GM18951 (cell line): ENCODE results near the gene FGFR1OP2.
"Not testable (repeated sequence)": the region's sequence is repeated elsewhere in the genome, so short reads cannot be mapped to it uniquely, and the experiment has no call there.

Source experiments
- POLR2A ChIP-seq: IDR thresholded peaks from 4 replicates; pipeline ENCODE4 v1.6.1; 2011; ENCODE audit warnings: mild to moderate bottlenecking; ENCODE audit not compliant: insufficient read length, insufficient read depth; ENCODE audit errors: extremely low read depth
- in situ Hi-C: fragments of 300-500 bp; cut with MboI; formaldehyde crosslinking; loops from one replicate; pipeline ENCODE4 v1.12.0; 2022; ENCODE audit warnings: low sequenced_read_pairs, mixed read lengths, inconsistent platforms; ENCODE audit not compliant: unreplicated experiment

Gene FGFR1OP2

DNA sequence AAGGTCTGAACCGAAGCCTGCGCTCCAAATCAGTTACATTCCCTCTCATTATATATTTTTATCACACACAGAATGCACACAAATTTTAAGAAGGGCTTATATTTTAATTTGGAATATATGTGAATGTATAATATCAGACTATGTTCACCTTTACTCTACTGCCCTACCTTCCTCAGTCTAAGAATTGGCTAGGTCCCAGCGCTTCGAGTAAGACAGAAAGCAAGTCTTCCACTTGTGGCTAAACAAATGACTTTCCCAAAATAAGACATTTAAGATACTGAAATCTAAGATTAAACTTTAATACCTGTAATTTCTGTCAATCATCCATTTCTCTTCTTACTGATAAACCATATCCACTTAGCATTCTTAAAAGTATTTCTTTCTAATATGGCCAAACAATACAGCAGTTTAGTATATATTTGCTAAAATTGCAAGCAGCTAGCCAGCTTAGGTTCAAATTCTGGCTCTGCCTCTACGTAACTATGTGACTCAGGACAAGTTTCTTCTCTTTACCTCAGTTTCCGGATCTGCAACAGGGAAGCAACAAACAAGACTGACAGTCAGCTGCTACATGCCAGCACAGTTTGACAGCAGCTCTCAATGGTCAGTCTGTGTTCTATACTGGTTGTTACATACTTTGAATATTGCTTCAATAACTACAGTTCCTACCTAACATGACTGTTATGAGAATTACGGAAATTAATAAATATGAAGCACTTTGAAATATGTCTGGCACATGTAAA is 2.5 kb upstream of the FGFR1OP2 start:
- in situ Hi-C loops: no loop called here

GRCh38 chr12:26936559-26937442 is 1.5 kb upstream of the FGFR1OP2 start:
- no peak for TF ChIP-seq POLR2A
- in situ Hi-C loops: no loop called here

More for the DNA sequence above, 2.5 kb upstream of the FGFR1OP2 start:
- no peak for TF ChIP-seq POLR2A

DNA sequence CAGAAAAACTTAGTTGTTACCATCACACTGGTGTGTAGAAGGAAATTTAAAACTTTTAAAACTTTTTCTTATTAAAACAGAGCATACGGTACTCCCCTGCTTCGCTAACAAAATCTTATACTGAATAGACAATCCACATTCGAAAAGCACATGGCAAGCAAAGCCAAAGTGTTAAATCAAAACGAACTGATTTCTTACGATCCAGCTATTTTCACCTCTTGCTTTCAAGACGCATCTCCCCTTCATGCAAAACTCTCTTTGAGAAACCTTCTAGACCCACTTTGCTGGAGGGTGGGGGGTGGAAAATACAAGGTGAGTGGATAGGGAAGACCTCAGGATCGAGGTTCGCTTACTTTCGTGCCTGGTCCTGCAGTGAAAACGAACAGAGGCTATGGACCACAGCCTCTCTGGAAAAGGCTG is 817 bp upstream of the FGFR1OP2 start:
- in situ Hi-C loops: no loop called here
- no peak for TF ChIP-seq POLR2A

- TF ChIP-seq POLR2A: no peak
- in situ Hi-C loops: no loop called here
Measured at GRCh38 chr12:26938701-26939062, 412 bp downstream of the FGFR1OP2 start.

- in situ Hi-C loops: no loop called here
- TF ChIP-seq POLR2A: no peak
Measured at GRCh38 chr12:26939192-26939832, 1.0 kb downstream of the FGFR1OP2 start.

- in situ Hi-C loops: no loop called here
- TF ChIP-seq POLR2A: no peak
Measured at GRCh38 chr12:26939953-26940352, 1.7 kb downstream of the FGFR1OP2 start.

- in situ Hi-C loops: no loop called here
- TF ChIP-seq POLR2A: no peak
Measured at GRCh38 chr12:26940516-26941214, 2.4 kb downstream of the FGFR1OP2 start.

GRCh38 chr12:26941215-26941594 is 2.9 kb downstream of the FGFR1OP2 start:
- in situ Hi-C loops: no loop called here
- no peak for TF ChIP-seq POLR2A

DNA sequence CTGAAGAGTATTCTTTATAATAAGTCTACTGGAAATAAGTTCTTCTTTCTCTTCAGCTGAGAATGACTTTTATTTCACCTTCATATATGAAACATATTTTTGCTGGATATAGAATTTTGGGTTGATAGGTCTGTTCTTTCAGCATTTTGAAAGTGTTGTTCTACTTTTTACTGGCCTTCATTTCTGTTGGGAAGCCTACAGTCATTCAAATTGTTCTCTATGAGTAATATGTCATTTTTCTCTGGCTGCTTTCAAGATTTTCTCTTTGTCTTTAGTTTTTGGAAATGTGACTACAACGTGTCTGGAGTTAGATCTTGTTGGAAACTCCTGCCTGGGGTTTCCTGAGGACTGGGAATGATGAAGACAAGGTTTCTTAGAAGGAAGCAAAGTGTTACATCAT is 10.0 kb downstream of the FGFR1OP2 start:
- no peak for TF ChIP-seq POLR2A
- in situ Hi-C loops: no loop called here

DNA sequence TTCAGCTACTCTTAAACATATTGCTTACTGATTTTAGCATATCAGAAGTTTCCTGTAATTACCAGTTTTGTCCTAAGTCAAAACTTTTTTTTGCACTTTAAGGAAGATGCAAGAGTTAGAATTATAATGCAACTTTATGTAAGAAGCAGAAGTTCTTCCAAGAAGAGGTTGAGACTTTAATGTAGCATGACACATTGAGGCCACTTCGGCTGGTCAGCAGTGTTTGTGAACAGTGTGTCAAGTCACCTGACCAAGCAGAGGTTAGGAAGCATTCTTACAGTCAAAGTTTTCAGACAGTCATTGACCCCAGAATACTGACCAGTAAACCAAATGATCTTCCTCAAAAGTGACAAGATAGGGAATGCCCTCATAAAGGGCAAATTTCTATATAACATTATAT is 15.2 kb downstream of the FGFR1OP2 start:
- in situ Hi-C loops: no loop called here
- no peak for TF ChIP-seq POLR2A

- in situ Hi-C loops: no loop called here
- TF ChIP-seq POLR2A: no peak
Measured at GRCh38 chr12:26954027-26954426, 15.8 kb downstream of the FGFR1OP2 start.

DNA sequence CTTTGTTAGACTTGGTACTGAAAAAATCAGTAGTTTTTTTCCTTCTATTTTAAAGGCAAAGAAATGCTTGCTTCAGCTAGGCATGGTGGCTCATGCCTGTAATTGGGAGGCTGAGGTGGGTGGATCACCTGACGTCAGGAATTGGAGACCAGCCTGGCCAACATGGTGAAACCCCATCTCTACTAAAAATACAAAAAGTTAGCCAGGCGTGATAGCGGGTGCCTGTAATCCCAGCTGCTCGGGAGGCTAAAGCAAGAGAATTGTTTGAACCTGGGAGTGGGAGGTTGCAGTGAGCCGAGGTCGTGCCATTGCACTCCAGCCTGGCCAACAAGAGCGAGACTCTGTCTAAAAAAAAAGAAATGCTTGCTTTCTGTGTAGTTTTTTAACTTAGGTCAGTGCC is 23.1 kb downstream of the FGFR1OP2 start:
- in situ Hi-C loops: not testable (repeated sequence)

DNA sequence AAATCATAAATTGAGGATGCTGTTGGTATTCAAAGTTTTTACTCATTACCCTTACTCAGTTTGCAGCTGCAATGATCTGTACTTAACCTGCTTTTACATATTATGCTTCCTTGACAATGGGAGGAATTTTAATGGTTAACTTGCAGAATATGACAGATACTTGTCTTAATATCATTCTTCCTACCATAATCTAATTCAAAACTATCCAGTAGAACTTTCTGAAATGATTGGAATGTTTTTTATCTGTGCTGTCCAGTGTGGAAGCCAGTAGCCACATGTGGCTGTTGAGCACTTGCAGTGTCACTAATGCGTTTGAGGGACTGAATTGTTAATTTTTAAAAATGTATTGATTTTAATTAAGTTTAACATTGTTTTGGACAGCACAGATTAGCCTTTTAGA is 23.5 kb downstream of the FGFR1OP2 start:
- in situ Hi-C loops: no loop called here
- no peak for TF ChIP-seq POLR2A
